ENCODE data around the gene IL12RB2.

IL12RB2 gene

DNA sequence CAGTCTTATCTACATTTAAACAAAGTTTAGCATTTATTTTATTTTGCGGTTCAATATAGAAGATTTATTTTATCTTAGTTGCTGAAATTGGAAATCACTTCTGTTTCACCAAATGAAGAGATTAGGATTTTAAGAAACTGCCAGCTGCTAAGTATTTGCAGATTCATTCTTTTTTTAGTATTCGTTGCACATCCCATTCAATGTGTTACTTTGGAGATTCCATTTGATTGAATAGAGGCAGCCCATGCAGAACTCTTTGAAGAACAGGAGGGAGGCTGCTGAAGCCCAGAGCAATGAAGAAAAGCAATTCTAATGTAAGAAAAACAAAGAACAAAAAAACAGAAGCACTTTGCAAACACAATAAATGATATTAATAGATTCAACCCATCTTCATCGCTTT is 38.6 kb upstream of the IL12RB2 start:
- TF ChIP-seq FOXP2 (optimal IDR thresholded peaks at IDR 0.05; ENCODE audit: borderline replicate concordance, extremely low read depth, extremely low read length, insufficient read depth) = no peak
- TF ChIP-seq TAF1 (IDR thresholded peaks at IDR 0.05; ENCODE audit: borderline replicate concordance, insufficient read depth, low read length) = no peak
- no peak for TF ChIP-seq POLR2AphosphoS5 (IDR thresholded peaks at IDR 0.05; ENCODE audit: low read depth, low read length)
- no peak for TF ChIP-seq SIN3A (IDR thresholded peaks at IDR 0.05; ENCODE audit: borderline replicate concordance, insufficient read depth, low read length)
- TF ChIP-seq, protein P1, sequence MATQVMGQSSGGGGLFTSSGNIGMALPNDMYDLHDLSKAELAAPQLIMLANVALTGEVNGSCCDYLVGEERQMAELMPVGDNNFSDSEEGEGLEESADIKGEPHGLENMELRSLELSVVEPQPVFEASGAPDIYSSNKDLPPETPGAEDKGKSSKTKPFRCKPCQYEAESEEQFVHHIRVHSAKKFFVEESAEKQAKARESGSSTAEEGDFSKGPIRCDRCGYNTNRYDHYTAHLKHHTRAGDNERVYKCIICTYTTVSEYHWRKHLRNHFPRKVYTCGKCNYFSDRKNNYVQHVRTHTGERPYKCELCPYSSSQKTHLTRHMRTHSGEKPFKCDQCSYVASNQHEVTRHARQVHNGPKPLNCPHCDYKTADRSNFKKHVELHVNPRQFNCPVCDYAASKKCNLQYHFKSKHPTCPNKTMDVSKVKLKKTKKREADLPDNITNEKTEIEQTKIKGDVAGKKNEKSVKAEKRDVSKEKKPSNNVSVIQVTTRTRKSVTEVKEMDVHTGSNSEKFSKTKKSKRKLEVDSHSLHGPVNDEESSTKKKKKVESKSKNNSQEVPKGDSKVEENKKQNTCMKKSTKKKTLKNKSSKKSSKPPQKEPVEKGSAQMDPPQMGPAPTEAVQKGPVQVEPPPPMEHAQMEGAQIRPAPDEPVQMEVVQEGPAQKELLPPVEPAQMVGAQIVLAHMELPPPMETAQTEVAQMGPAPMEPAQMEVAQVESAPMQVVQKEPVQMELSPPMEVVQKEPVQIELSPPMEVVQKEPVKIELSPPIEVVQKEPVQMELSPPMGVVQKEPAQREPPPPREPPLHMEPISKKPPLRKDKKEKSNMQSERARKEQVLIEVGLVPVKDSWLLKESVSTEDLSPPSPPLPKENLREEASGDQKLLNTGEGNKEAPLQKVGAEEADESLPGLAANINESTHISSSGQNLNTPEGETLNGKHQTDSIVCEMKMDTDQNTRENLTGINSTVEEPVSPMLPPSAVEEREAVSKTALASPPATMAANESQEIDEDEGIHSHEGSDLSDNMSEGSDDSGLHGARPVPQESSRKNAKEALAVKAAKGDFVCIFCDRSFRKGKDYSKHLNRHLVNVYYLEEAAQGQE (IDR thresholded peaks at IDR 0.05; ENCODE audit: insufficient read depth in 1 of 2, low read depth in 2 of 2, low read length in 2 of 2) = no peak

DNA sequence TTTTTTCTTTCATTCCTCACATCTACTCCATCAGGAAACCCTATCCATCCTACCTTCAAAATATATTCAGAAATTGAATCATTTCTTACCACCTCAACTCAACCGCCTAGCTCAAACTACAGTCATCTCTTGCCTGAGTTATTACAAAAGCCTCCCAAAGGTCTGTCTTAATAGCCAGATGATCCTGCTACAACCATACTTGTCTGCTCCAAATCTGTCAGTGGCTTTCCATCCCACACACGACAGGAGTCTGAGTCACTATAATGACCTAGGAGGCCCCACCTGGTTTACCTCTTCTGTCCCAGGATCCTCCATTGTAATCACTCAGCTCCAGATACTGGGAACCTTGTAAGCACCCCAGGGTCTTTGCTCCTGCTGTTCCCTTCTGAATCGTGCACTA is 37.1 kb upstream of the IL12RB2 start:
- TF ChIP-seq POLR2AphosphoS5 (IDR thresholded peaks at IDR 0.05; ENCODE audit: low read depth, low read length) (no peak), SIN3A (IDR thresholded peaks at IDR 0.05; ENCODE audit: borderline replicate concordance, insufficient read depth, low read length) (no peak), FOXP2 (optimal IDR thresholded peaks at IDR 0.05; ENCODE audit: borderline replicate concordance, extremely low read depth, extremely low read length, insufficient read depth) (no peak), TAF1 (IDR thresholded peaks at IDR 0.05; ENCODE audit: borderline replicate concordance, insufficient read depth, low read length) (no peak)
- TF ChIP-seq, protein P1 (IDR thresholded peaks at IDR 0.05; ENCODE audit: insufficient read depth in 1 of 2, low read depth in 2 of 2, low read length in 2 of 2) = no peak

DNA sequence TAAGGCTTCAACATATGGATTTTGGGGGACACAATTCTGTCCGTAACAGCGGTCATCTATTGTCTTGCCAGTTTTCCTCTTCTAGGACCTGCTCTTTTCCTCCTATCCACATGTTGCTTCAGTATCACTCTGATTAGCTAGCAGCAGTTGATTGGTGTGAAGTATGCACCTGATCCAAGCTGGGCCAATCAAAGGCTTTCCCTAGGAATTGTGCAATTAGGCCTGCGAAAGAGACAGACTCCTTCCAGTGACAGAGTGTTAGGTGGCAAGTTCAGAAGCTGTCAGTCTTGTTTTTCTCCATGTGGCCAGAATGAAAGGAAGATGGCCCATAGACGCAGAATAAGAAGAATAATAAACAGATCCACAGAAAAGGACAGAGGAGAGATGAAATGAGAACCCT is 34.1 kb upstream of the IL12RB2 start:
- no peak for TF ChIP-seq SIN3A (IDR thresholded peaks at IDR 0.05; ENCODE audit: borderline replicate concordance, insufficient read depth, low read length)
- TF ChIP-seq, protein P1 (IDR thresholded peaks at IDR 0.05; ENCODE audit: insufficient read depth in 1 of 2, low read depth in 2 of 2, low read length in 2 of 2) = no peak
- TF ChIP-seq TAF1 (IDR thresholded peaks at IDR 0.05; ENCODE audit: borderline replicate concordance, insufficient read depth, low read length) = no peak
- no peak for TF ChIP-seq POLR2AphosphoS5 (IDR thresholded peaks at IDR 0.05; ENCODE audit: low read depth, low read length)
- no peak for TF ChIP-seq FOXP2 (optimal IDR thresholded peaks at IDR 0.05; ENCODE audit: borderline replicate concordance, extremely low read depth, extremely low read length, insufficient read depth)

DNA sequence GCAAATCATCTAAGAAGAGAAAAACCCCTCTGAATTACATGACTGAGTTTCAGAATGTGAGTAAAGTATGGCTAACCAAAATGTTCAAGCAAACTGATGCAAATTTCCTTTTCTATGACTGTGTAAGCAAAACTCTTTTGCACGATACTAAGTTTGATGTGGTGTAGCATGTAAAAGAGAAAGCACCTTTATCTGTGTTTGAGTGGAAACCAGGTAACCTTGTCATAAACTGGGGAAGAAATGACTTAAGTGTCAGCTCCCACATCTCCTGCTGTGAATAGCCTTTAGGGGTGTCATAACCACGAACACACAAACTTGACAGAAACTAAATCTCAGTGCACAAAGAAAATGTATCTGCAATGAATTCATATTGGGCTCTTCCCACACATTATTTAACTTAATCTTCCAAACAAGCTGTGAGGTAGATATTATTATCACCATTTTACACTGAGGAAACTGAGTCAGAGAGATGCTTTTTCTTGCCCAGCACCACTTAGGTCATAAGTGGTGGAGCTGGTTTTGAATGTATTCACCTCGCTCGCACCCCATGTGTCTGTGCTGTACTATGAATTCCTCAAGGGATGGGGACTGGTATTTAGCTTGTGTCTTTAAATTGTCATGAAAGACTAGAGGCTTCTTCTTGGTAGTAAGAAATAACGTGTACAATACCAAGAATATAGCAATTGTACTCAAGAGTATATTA is 32.9 kb upstream of the IL12RB2 start:
- TF ChIP-seq, protein P1 (IDR thresholded peaks at IDR 0.05; ENCODE audit: insufficient read depth in 1 of 2, low read depth in 2 of 2, low read length in 2 of 2) = no peak
- TF ChIP-seq SIN3A (IDR thresholded peaks at IDR 0.05; ENCODE audit: borderline replicate concordance, insufficient read depth, low read length) (no peak), POLR2AphosphoS5 (IDR thresholded peaks at IDR 0.05; ENCODE audit: low read depth, low read length) (no peak), TAF1 (IDR thresholded peaks at IDR 0.05; ENCODE audit: borderline replicate concordance, insufficient read depth, low read length) (no peak), FOXP2 (optimal IDR thresholded peaks at IDR 0.05; ENCODE audit: borderline replicate concordance, extremely low read depth, extremely low read length, insufficient read depth) (no peak)

Data from PFSK-1 (cell line).